Stimulated activated CD8-positive, alpha-beta memory T cell treated with anti-CD3 and anti-CD28 coated beads, Interleukin-4, amount 100 ng/mL, for 48 hours (primary cell): Measurements from ENCODE around the gene PREP.
A peak's percentile ranks its signal among the peaks of the same experiment; 100 is the strongest.
"Not testable (repeated sequence)": the region's sequence is repeated elsewhere in the genome, so short reads cannot be mapped to it uniquely, and the experiment has no call there.

Source experiments
- DNase-seq: peaks from one replicate; pipeline ENCODE4 v3.0.0-alpha.2; 2020

Gene PREP

GRCh38 chr6:105402939-105403935, at the start of gene PREP:
Gene PREP, minus strand, starts transcription at chr6:105403082. Its CDS starts 191 bp downstream, at chr6:105402891.
- DNase-seq = peak; percentile 86

DNA sequence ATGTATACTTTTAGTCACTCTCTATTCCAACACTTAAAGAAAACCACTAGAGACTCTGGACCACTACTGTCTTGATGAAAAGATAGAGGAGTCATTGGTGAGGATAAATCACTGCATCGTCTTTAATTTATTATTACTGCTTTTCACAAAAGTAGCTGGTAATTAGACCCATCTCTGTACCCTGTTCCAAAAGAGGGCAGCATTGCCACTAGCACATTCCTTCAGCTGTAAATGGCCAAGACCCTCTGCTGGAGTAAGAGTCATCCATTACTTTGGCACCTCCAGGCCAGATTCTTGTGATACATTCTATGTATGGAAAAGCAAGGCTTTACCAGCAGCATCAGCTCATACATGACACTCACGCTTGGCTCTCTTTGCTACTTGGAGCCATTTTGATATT, 49.5 kb upstream of the PREP start:
- DNase-seq = no peak

GRCh38 chr6:105449756-105450390, 47.0 kb upstream of the PREP start:
- DNase-seq = no peak

DNA sequence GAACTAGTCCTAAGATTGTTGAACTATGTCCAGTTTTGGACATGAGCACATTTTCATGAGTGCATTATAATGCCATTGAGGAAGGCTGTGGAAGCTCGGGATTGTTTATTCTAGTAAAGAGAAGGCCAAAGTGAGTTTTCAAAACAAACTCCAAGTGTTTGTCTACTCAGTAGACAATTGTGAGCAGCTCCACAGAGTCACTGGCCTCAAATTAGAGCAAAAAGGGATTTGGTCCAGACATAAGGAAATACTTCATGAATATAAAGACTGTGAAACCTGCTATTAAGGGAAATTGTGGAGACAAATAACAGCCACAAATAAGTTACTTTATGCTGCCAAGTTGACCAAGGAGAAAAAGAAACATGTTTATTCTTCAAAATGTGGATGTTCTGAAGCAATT, 42.6 kb upstream of the PREP start:
- no peak for DNase-seq

- no peak for DNase-seq
Observed at GRCh38 chr6:105443941-105444340, 41.1 kb upstream of the PREP start.

GRCh38 chr6:105442369-105442768, 39.5 kb upstream of the PREP start:
- no peak for DNase-seq

DNA sequence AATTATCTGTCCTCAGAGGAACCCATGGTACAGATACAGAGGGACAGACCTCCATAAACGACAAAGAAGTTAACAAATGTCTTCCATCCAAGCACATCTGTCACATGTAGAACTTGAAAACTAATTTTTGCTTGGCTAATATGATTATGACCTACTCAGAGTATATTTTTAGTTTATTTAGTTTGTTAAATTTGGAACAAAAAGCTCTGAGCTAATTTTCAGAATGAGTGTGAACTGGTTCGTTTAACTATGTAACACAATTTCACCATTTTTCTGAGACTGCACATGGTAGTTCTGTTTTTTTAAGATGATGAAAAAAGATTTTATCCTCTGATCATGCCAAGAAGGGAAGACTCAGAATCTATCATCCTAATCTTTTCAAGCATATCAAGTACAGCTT, 34.4 kb upstream of the PREP start:
- no peak for DNase-seq

- DNase-seq = no peak
Observed at GRCh38 chr6:105433723-105434122, 30.8 kb upstream of the PREP start.

DNA sequence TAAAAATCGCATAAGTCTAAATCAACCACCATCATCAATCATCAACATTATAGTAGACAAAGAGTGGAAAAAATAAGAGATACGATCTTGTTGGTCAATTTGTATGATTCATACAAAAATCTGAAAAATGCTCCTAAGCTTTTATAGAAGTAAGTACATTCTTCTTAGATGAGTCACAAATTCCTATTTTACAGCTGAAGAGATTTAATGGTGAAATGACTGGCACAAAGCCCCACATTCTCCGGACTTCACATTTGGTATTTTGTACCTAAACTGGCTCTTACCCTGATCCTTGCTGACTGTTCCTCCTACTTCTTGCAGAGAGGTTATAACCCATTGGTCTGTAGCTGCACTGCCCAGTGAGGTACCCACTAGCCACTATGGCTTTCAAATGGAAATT, 29.9 kb upstream of the PREP start:
- DNase-seq = no peak

- DNase-seq = no peak
Observed at GRCh38 chr6:105431226-105431625, 28.3 kb upstream of the PREP start.

DNA sequence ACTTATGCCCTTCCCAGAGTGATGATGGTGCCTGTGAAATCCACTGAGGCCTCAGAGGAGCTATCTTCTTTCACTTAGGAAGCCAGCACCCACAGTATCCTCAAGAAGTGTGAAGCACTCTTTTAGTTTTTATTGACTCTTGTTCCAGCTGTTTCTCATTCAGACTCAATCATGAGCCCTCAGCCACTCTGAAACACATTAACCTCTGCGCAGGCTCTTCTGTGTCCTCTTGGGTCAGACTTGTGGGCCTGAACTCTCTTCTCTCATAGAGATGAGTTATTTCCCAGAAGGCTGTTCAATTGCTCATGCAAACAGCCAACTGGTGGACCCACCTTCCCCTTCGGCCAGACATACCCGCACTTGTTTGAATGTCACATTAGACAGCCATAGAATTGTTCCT, 27.8 kb upstream of the PREP start:
- DNase-seq = no peak

DNA sequence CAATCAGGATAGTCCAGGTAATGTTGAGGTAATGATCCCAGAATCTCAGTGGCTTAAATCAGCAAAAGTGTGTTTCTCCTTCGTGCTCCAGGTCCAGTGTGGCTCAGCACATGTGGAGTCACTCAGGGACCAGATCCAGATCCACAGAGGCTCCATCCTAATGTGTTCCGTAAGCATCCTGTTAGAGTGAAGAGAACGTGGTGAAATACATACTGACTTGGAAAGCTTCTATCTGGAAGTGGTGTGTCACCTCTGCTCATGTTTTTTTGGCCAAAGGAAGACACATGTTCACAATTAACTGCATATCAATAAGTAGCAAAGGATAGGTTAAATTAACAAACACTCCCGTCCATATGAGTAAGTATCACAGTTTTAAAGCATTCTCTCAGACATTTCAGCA, 26.8 kb upstream of the PREP start:
- no peak for DNase-seq

- no peak for DNase-seq
Observed at GRCh38 chr6:105428342-105428957, 25.6 kb upstream of the PREP start.

DNA sequence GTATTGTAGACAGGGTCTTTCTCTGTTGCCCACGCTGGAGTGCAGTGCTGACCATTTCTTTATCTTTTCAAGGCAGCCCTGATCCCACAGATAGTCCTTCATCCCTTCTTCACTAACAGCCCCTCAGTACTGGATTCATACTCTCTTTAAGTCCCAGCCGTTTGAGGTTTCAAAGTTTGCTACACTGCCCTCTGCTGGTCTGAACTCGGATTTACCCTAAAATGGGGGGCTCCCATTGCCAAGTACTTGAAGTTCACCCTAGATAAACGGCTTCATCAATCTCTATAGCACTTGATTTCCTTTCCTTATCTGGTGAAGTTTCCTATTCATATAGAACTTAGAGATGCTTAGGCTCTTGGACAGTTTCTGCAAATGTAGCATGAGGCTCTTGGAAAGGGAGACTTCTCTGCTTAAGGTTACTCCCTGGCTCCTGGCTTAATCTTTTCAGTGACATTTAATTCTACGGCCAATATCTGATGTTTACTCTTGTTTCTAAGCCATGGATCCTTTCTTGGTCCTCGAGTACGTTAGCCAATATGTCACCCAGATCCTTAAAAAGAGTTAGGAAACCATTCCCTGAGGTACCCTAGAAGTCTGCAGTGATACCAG, 21.4 kb upstream of the PREP start:
- DNase-seq = peak; percentile 80

- not testable (repeated sequence) for DNase-seq
Observed at GRCh38 chr6:105416971-105417370, 14.1 kb upstream of the PREP start.

- DNase-seq = no peak
Observed at GRCh38 chr6:105409734-105410133, 6.9 kb upstream of the PREP start.

GRCh38 chr6:105402090-105402938, 568 bp downstream of the PREP start:
- DNase-seq = peak; percentile 40

- DNase-seq = no peak
Observed at GRCh38 chr6:105401247-105402089, 1.4 kb downstream of the PREP start.

DNA sequence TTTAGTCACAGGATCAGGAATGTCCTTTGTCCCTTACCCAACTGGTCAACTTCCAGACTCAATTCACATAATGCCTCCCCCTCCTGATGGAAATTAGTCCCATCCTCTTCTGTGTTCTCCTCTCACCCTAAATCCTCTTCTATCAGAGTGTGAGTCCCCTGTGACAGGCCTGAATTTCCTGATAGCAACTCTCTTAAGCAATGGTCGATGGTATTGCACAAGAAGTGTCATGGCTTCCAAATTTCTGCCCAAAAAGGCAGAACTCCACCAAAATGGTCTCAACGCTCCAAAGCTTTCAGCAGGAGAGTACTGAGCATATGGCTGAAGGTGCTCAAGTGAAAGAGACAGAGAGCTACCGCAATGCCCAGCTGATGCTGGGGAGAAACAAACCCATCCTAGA, 2.4 kb downstream of the PREP start:
- DNase-seq = no peak

DNA sequence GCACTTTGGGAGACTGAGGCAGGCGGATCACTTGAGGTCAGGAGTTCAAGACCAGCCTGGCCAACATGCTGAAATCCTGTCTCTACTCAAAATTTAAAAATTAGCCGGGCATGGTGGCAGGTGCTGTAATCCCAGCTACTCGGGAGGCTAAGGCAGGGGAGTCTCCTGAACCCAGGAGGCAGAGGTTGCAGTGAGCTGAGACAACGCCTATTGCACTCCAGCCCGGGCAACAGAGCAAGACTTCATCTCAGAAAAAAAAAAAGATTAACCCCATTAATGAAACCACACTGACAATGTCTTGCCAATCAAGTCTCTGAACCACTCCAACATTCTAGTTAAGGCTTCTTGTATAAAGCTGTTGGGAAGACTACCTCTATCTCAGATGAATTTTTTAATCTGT, 4.0 kb downstream of the PREP start:
- DNase-seq = no peak

DNA sequence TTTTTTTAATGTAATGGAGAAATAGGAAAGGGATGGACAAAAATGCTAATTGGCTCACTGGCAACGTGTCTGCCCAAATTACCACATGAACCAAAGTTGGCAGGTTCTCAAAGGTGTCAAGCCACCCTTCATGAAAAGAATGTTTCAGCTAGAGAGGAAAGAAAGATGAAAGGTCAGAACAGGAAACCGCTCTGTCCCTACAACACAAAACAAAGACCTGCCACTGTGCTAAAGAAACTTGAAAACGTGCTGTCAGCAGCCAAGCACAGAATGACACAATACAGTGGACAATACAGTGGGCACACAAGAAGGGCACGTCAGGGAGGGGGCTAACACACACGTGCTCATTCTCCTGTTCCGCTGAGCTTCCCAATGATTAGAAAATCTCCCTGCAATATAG, 4.9 kb downstream of the PREP start:
- no peak for DNase-seq
